Suprapubic skin (tissue), 4 donors: ENCODE data around the gene CFAP119. TPM values are rescaled to one million over a fixed set of nuclear protein-coding genes. Genes with fewer than 3 reads are reported as not detected.

ENCODE experiments used
- DNase-seq, 2 donors: peaks; one replicate each; pipeline ENCODE4 v3.0.0-alpha.2; 2019; ENCODE audit warnings: low spot score in 2 of 2
- H3K27ac ChIP-seq: fragments of 200-600 bp; sonication (generic); one replicate; pipeline ENCODE4 v1.5.1; 2019
- H3K27me3 ChIP-seq: fragments of 200-600 bp; sonication (generic); one replicate; pipeline ENCODE4 v1.5.1; 2019
- H3K36me3 ChIP-seq: fragments of 200-600 bp; sonication (generic); one replicate; pipeline ENCODE4 v1.5.1; 2019
- H3K4me1 ChIP-seq: fragments of 200-600 bp; sonication (generic); one replicate; pipeline ENCODE4 v1.5.1; 2019
- H3K4me3 ChIP-seq: fragments of 200-600 bp; sonication (generic); one replicate; pipeline ENCODE4 v1.5.1; 2019; ENCODE audit warnings: mild to moderate bottlenecking
- H3K9me3 ChIP-seq: fragments of 200-600 bp; sonication (generic); one replicate; pipeline ENCODE4 v1.5.1; 2019
- EP300 ChIP-seq: sonication (generic); formaldehyde crosslinking; IDR thresholded peaks from one replicate; pipeline ENCODE4 v1.6.1; 2017; ENCODE audit warnings: antibody characterized with exemption
- POLR2A ChIP-seq, 2 donors: fragments of 450-650 bp; IDR thresholded peaks; one replicate each; pipeline ENCODE4 v1.6.1; 2017; ENCODE audit warnings: antibody characterized with exemption in 2 of 2, mild to moderate bottlenecking in 2 of 2, moderate library complexity in 2 of 2
- POLR2AphosphoS5 ChIP-seq, 3 donors: sonication (generic); formaldehyde crosslinking; IDR thresholded peaks; one replicate each; pipeline ENCODE4 v1.6.1; 2017; ENCODE audit warnings: antibody characterized with exemption in 3 of 3
- WGBS: methylation state at CpG from one replicate; pipeline ENCODE4 v1.1.5; 2018; 5-methylcytosine and 5-hydroxymethylcytosine counted together
- total RNA-seq, 4 donors: library from RNA; depleted of rRNA; stranded (reverse); fragments of >200 nt; gene quantifications; one replicate each; pipeline ENCODE4 v1.1.0, GENCODE V29; 2016
- TF ChIP-seq, protein P1 (sequence below), 2 donors: fragments of 200-600 bp in 1 of 2; fragments of 450-650 bp in 1 of 2; sonication (generic) in 1 of 2; IDR thresholded peaks; one replicate each; pipeline ENCODE4 v1.5.1; 2016 to 2019; ENCODE audit warnings: antibody characterized with exemption in 2 of 2, mild to moderate bottlenecking in 1 of 2, moderate library complexity in 1 of 2

Gene CFAP119
- total RNA-seq, 4 donors from 2014 or later: 3.8 to 6.7 (median 5.0) TPM

- WGBS: 100% methylated on average over 1 of the region's 1 CpG
- no peaks in the 10 kb centered on the region for H3K9me3 ChIP-seq
- no peak for DNase-seq
- H3K4me1 ChIP-seq: no peaks in the 10 kb centered on the region
- H3K27ac ChIP-seq: no peak overlapping the region
- H3K36me3 ChIP-seq: peaks cover 99% of the 10 kb centered on the region
- no peak overlapping the region for H3K4me3 ChIP-seq
- TF ChIP-seq EP300: no peak
- no peak for TF ChIP-seq POLR2A (IDR thresholded peaks at IDR 0.05)
- TF ChIP-seq, protein P1, sequence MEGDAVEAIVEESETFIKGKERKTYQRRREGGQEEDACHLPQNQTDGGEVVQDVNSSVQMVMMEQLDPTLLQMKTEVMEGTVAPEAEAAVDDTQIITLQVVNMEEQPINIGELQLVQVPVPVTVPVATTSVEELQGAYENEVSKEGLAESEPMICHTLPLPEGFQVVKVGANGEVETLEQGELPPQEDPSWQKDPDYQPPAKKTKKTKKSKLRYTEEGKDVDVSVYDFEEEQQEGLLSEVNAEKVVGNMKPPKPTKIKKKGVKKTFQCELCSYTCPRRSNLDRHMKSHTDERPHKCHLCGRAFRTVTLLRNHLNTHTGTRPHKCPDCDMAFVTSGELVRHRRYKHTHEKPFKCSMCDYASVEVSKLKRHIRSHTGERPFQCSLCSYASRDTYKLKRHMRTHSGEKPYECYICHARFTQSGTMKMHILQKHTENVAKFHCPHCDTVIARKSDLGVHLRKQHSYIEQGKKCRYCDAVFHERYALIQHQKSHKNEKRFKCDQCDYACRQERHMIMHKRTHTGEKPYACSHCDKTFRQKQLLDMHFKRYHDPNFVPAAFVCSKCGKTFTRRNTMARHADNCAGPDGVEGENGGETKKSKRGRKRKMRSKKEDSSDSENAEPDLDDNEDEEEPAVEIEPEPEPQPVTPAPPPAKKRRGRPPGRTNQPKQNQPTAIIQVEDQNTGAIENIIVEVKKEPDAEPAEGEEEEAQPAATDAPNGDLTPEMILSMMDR (IDR thresholded peaks at IDR 0.05): no peak
- no peak for TF ChIP-seq POLR2AphosphoS5 (IDR thresholded peaks at IDR 0.05)
- H3K27me3 ChIP-seq: no peaks in the 10 kb centered on the region
Observed at GRCh38 chr16:30711712-30712111, 50.1 kb downstream of the CFAP119 start.

GRCh38 chr16:30710971-30711370, 50.9 kb downstream of the CFAP119 start:
- H3K9me3 ChIP-seq: no peaks in the 10 kb centered on the region
- 93% methylated on average over 4 of the region's 4 CpGs for WGBS
- no peak for DNase-seq

More at GRCh38 chr16:30710971-30711370, 50.9 kb downstream of the CFAP119 start:
- no peak overlapping the region for H3K27ac ChIP-seq
- no peak overlapping the region for H3K4me3 ChIP-seq
- no peaks in the 10 kb centered on the region for H3K27me3 ChIP-seq
- peaks cover 99% of the 10 kb centered on the region for H3K36me3 ChIP-seq
- TF ChIP-seq, protein P1 (IDR thresholded peaks at IDR 0.05): no peak
- TF ChIP-seq EP300: no peak
- no peak for TF ChIP-seq POLR2AphosphoS5 (IDR thresholded peaks at IDR 0.05)
- TF ChIP-seq POLR2A (IDR thresholded peaks at IDR 0.05): no peak
- H3K4me1 ChIP-seq: no peaks in the 10 kb centered on the region

Other genes starting within 250 kb of the CFAP119 start
- 10 to 100 TPM; 30.5 to 41.3 (median 36.6) TPM for gene ZNF768, start 235.5 kb downstream of the CFAP119 start, total RNA-seq
- 10 to 100 TPM in 3 of 4 donors, 1 to 10 TPM in 1; 9.4 to 15.4 (median 11.5) TPM for gene ZNF747, start 227.2 kb downstream of the CFAP119 start, total RNA-seq
- 10 to 100 TPM in 1 of 4 donors, 1 to 10 TPM in 3; 5.5 to 10.5 (median 8.7) TPM for gene ZNF764, start 203.7 kb downstream of the CFAP119 start, total RNA-seq
- 10 to 100 TPM in 3 of 4 donors, 1 to 10 TPM in 1; 9.9 to 33.0 (median 20.0) TPM for gene ZNF688, start 190.3 kb downstream of the CFAP119 start, total RNA-seq
- gene ZNF785, start 176.4 kb downstream of the CFAP119 start, total RNA-seq: 10 to 100 TPM in 3 of 4 donors, 1 to 10 TPM in 1; 9.8 to 24.5 (median 11.2) TPM
- 10 to 100 TPM in 1 of 4 donors, 1 to 10 TPM in 3; 5.3 to 11.2 (median 6.0) TPM for gene ZNF689, start 151.7 kb downstream of the CFAP119 start, total RNA-seq
- gene PRR14, start 111.1 kb downstream of the CFAP119 start, total RNA-seq: 10 to 100 TPM; 56.7 to 68.8 (median 62.1) TPM
- gene FBRS, start 103.6 kb downstream of the CFAP119 start, total RNA-seq: 10 to 100 TPM; 64.5 to 81.3 (median 73.1) TPM
- gene SRCAP, start 62.9 kb downstream of the CFAP119 start, total RNA-seq: 10 to 100 TPM; 42.9 to 50.0 (median 44.6) TPM
- gene PHKG2, start 13.6 kb downstream of the CFAP119 start, total RNA-seq: 10 to 100 TPM; 24.8 to 54.9 (median 36.1) TPM
- 10 to 100 TPM; 65.6 to 89.7 (median 76.5) TPM for gene RNF40, start 260 bp upstream of the CFAP119 start, total RNA-seq
- 10 to 100 TPM; 11.5 to 22.9 (median 16.1) TPM for gene ZNF629, start 25.1 kb upstream of the CFAP119 start, total RNA-seq
- 10 to 100 TPM; 32.3 to 47.2 (median 43.9) TPM for gene BCL7C, start 132.0 kb upstream of the CFAP119 start, total RNA-seq
- gene CTF1, start 134.6 kb upstream of the CFAP119 start, total RNA-seq: 1 to 10 TPM in 1 of 4 donors, under 1 TPM in 3; 0.30 to 1.3 (median 0.71) TPM
- gene FBXL19, start 161.5 kb upstream of the CFAP119 start, total RNA-seq: 10 to 100 TPM; 21.7 to 28.7 (median 24.5) TPM
- 10 to 100 TPM; 25.7 to 41.0 (median 32.7) TPM for gene ORAI3, start 187.0 kb upstream of the CFAP119 start, total RNA-seq
- gene SETD1A, start 195.7 kb upstream of the CFAP119 start, total RNA-seq: 10 to 100 TPM; 12.5 to 14.7 (median 13.7) TPM
- 10 to 100 TPM; 13.2 to 20.8 (median 16.0) TPM for gene HSD3B7, start 223.1 kb upstream of the CFAP119 start, total RNA-seq
- 1 to 10 TPM in 2 of 4 donors, under 1 TPM in 2; 0.55 to 3.5 (median 2.0) TPM for gene STX1B, start 248.6 kb upstream of the CFAP119 start, total RNA-seq